Thyroid gland (tissue), 4 donors: ENCODE results near the gene AGMO.

ENCODE experiments used
- CTCF ChIP-seq, 6 experiments: fragments of 200-600 bp in 3 of 6; fragments of 450-650 bp in 3 of 6; sonication (generic) in 3 of 6; IDR thresholded peaks; one replicate each; pipeline ENCODE4 v1.5.1; 2016 to 2019; ENCODE audit warnings: antibody characterized with exemption in 6 of 6, mild to moderate bottlenecking in 2 of 6, inconsistent platforms in 1 of 6, moderate library complexity in 1 of 6
- POLR2A ChIP-seq, 2 donors: fragments of 450-650 bp; IDR thresholded peaks; one replicate each; pipeline ENCODE4 v1.6.1; 2017; ENCODE audit warnings: antibody characterized with exemption in 2 of 2, mild to moderate bottlenecking in 2 of 2, moderate library complexity in 1 of 2

- TF ChIP-seq CTCF (IDR thresholded peaks at IDR 0.05), result no peak
- no peak for TF ChIP-seq POLR2A (IDR thresholded peaks at IDR 0.05)
Measured at GRCh38 chr7:15607529-15608210, 45.9 kb upstream of the AGMO start.
